Measurements from ENCODE around the gene FOXF2.

DNA sequence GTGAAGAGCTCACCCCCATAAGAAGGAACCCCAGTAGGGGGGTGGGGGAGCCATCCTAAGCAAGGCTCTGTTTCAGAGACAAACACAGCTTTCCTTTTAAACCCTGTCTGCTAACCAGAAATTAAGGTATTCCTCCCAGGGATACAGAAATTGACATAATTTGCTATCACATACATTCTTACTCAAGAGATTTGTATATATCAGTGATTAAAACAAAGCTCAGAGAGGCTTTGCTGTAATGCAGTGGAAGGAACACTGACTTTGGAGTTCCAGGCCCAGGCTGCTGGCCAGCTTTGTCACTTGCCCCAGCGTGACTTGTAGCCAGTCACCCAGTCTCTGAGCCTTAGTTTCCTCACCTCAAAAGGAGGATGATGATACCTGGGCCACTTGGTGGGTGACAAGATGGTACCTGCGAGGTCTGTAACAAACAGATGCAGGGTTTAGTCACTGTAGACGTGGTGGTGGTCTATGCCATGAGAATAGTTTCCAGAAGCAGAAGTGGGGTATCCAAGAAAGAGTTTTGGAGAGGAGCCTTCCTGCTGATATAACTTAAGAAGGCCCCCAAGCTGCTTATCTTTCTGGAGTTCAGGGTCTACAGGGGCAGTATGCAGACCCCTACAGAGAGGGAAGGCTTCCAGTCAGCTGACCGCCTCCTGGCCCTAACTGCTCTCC, 3.2 kb upstream of the FOXF2 start:
- TF ChIP-seq, protein P1, sequence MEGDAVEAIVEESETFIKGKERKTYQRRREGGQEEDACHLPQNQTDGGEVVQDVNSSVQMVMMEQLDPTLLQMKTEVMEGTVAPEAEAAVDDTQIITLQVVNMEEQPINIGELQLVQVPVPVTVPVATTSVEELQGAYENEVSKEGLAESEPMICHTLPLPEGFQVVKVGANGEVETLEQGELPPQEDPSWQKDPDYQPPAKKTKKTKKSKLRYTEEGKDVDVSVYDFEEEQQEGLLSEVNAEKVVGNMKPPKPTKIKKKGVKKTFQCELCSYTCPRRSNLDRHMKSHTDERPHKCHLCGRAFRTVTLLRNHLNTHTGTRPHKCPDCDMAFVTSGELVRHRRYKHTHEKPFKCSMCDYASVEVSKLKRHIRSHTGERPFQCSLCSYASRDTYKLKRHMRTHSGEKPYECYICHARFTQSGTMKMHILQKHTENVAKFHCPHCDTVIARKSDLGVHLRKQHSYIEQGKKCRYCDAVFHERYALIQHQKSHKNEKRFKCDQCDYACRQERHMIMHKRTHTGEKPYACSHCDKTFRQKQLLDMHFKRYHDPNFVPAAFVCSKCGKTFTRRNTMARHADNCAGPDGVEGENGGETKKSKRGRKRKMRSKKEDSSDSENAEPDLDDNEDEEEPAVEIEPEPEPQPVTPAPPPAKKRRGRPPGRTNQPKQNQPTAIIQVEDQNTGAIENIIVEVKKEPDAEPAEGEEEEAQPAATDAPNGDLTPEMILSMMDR (IDR thresholded peaks at IDR 0.05; ENCODE audit: extremely low read depth in 1 of 2, insufficient read depth in 1 of 2, low read depth in 1 of 2, low read length in 2 of 2), result no peak
- TF ChIP-seq MYC (IDR thresholded peaks at IDR 0.05; ENCODE audit: low read depth, low read length), result no peak
